ENCODE data around the gene WT1. TPM values are rescaled to one million over a fixed set of nuclear protein-coding genes. Genes with fewer than 3 reads are reported as not detected.
"Not testable (repeated sequence)": the region's sequence is repeated elsewhere in the genome, so short reads cannot be mapped to it uniquely, and the experiment has no call there.

The WT1 gene
- total and polyA plus RNA-seq, 2 of the 13 experiments (the other 11 are each of a cell fraction or from before 2014, with no cell fraction given): 0.15 to 0.31 TPM

- TF ChIP-seq ZHX1 (CRISPR knock-in tag; IDR thresholded peaks at IDR 0.05; ENCODE audit: low read depth) (no peak), TEAD2 (CRISPR knock-in tag; IDR thresholded peaks at IDR 0.05) (no peak), ZNF780A (CRISPR knock-in tag; IDR thresholded peaks at IDR 0.05) (no peak), ZNF460 (CRISPR knock-in tag; IDR thresholded peaks at IDR 0.05; ENCODE audit: borderline replicate concordance) (no peak), ZNF3 (CRISPR knock-in tag; IDR thresholded peaks at IDR 0.05) (no peak)
These were observed 36.9 kb upstream of the WT1 start (continued) for GRCh38 chr11:32472226-32472625.

- H3K9ac ChIP-seq (ENCODE audit: insufficient read depth, low read depth, low read length); intact Hi-C loops (cut with micrococcal nuclease; ENCODE audit: unreplicated experiment); H3K27ac ChIP-seq (ENCODE audit: extremely low read length, insufficient read depth, low read length); H3K27me3 ChIP-seq (ENCODE audit: control insufficient read depth in 1 of 2, insufficient read depth in 2 of 2, low read length in 2 of 2); H3K36me3 ChIP-seq (replicated peaks in 1 of 2; ENCODE audit: control insufficient read depth in 1 of 2, insufficient read depth in 2 of 2, low read length in 2 of 2); H3K4me2 ChIP-seq (ENCODE audit: low read depth, low read length); FAIRE-seq; H3K4me3 ChIP-seq (replicated peaks in 1 of 3; ENCODE audit: insufficient read depth in 1 of 3, low read depth in 2 of 3, low read length in 3 of 3); H2AFZ ChIP-seq (ENCODE audit: low read length); H3K79me2 ChIP-seq (ENCODE audit: insufficient read depth, low read length); in situ Hi-C loops (cut with HindIII; ENCODE audit: extremely low pct_ligation_motif_present, low pct_unique_long_range_greater_than_20kb); H3K4me1 ChIP-seq (ENCODE audit: insufficient read depth, low read length); BruUV-seq (replicated peaks); POLR2A ChIA-PET; H4K20me1 ChIP-seq (ENCODE audit: insufficient read depth, low read length); CTCF ChIA-PET (ENCODE audit: low intra/inter-chr PET ratio, low total read pairs); DNase-seq (ENCODE audit: low spot score); H3K9me3 ChIP-seq (ENCODE audit: low read length): not testable (repeated sequence)
- 0% methylated on average over 3 of the region's 4 CpGs for WGBS (ENCODE audit: low lambda C conversion rate)
- ATAC-seq: peak; percentile 66
These were observed 36.2 kb upstream of the WT1 start for GRCh38 chr11:32471544-32471943.

Data from HepG2 (cell line).